COLO829 (cell line): ENCODE data around the gene STAG1.
"Not testable (repeated sequence)": the region's sequence is repeated elsewhere in the genome, so short reads cannot be mapped to it uniquely, and the experiment has no call there.

Experiments used
- DNase-seq: peaks from one replicate; pipeline ENCODE4 v3.0.0; 2012; ENCODE audit warnings: low spot score

The STAG1 gene

DNA sequence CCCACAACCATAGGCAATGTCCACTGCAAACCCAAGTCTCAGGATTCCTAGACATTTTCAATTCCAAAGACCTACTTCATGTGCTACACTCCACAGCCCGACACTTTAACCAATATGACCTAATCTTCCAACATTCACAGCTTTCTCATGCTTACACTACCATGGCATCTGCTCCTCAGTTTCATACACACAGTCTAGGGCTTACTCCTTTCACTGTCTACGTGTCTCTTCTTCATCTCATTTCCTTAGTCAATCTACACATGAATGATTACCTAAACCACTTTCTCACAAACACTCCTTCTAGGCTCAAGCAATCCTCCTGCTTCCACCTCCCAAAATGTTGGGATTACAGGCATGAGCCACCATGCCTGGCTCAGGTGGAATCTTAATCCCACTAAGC, 106.3 kb downstream of the STAG1 start:
- DNase-seq, result no peak

DNA sequence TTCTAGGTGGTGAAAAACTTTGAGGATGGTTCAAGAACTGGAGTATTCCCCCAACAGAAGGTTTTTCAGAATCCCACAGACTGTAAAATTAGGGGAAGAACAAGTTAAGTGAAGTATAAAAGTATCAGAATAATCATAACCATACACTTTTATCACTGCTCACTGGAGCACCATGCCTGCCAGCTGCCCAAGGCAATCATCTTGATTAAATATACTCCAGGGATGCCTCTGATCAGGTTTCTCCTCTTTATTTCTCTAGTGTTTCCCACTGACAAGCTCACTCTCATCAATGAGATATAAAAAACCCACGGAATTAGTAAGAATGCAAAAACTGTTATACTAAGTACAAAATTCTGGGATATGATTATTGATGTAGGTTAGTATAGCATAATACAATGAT, 108.0 kb downstream of the STAG1 start:
- no peak for DNase-seq

DNA sequence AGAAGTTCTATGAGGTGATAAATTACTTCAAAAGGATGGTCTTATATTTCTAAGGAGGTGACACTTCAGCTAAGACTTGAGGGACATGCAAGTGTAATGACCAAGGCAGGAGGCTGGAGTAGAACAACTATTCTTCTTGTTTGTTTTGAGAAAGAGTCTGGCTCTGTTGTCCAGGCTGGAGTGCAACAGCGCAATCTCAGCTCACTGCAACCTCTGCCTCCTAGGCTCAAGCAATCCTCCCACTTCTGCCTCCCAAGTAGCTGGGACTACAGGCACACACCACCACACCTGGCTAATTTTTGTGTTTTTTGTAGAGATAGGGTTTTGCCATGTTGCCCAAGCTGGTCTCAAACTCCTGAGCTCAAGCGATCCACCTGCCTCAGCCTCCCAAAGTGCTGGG, 108.8 kb downstream of the STAG1 start:
- not testable (repeated sequence) for DNase-seq

DNA sequence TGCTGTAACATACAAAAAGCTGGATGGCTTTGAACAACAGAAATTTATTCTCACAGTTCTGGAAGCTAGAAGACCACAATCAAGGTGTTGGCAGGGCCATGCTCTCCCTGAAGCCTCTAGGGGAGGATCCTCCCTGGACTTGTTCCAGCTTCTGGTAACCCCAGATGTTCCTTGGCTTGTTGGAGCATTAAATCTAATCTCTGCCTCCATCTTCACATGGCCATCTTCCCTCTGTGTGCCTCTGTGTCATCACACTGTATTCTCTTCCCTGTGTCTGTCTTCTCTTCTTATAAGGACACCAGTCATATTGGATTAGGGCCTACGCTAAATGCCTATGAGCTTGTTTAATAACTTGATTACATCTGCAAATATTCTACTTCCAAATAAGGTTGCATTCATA, 109.5 kb downstream of the STAG1 start:
- DNase-seq, result no peak

DNA sequence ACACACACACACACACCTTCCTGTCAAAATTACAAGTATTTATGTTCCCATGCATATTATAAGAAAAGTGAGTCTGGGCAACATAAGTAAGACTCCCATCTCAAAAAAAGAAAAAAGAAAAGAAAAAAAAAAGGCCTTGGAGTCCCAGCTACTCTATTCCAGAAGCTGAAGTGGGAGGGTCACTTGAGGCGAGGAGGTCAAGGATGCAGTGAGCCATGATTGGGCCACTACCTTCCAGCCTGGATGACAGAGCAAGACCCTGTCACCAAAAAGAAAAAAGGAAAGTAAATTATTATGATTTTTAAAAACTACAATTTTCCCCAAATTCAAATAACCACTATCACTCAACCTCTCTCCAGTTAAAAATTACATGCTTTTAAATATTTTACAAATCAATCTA, 113.1 kb downstream of the STAG1 start:
- no peak for DNase-seq

DNA sequence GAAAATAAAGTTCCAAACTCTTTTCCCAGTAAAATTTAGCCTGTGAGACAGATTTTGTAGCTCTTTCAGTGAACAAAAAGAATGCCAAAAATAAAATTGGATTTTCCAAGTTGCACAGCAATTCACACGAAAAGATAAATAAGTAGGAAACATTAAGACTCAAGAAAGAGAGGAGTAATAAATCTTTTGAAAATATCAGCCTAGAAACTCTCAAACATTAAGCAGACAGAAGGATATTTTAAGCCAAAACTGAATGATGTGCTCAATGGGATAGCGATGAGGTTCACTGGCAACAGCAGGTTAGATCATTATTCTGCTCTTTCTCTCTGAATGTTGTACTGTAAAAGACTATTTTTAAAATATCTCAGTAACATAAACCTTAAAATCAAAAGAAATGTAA, 115.0 kb downstream of the STAG1 start:
- no peak for DNase-seq

DNA sequence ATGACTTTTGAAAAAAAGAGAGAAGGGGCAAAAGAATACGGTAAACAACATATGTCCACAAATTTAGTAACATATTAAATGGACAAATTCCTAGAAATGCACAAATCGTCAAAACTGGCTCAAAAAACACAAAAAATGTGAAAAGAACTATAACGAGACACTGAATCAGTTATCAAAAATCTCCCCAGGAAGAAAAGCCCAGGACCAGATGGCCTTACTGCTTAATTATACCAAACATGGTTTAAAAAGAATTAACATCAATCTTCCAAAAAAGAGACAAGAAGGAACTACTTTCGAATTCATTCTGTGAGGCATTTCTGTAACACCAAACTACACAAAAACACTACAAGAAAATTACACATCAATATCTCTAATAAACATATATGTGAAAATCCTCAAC, 117.4 kb downstream of the STAG1 start:
- no peak for DNase-seq

DNA sequence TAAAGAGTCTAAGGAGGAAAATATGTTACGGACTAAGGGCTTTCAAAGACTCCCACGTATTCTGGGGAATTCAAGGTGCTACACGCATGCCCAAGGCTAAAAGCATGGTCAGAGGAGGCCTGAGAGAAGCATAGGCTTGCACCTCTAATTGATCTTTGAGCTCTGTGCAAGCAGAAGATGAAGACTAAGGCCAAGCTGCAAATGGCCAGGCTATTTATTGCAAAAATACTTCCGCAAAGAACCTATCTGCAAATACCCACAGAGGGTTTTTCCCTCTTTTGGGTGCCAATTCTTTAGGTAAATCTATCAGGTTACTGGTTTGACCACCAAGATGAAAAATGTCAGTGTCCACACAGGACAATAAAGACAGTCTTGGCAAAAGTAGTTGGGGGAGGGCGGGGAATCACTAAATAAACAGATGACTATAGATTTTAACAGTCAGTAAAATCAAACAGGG, 119.5 kb downstream of the STAG1 start:
- peak; percentile 35 for DNase-seq

DNA sequence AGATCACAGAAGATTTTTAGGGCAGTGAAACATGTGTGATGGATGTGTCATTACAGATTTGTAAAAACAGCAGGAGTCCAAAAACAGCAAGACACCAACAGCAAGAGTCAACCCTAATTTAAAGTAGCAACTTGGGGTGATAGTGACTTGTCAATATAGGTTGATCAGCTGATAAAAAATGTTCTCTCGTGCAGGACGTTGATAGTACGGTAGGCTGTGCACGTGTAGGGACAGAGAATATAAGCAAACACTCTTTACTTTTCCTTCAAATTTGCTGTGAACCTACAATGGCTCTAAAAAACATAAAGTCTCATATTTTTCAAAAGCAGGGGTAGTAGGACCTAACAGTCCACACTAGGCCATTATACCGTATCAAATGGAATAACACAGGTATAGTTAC, 120.8 kb downstream of the STAG1 start:
- no peak for DNase-seq

DNA sequence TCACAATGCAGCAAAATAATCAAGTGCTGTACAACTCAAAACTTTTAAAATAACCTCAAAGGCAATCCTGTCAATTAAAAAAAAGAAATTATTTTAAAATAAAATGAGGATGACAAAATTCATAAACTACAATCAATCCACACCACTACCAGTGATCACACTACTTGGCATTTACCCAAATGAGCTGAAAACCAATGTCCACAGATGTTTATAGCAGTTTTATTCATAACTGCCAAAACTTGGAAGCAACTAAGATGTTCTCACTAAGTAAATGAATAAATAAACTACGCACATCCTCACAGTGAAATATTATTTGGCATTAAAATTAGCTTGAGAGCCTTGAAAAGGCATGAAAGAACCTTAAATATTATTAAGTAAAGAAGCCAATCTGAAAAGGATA, 121.3 kb downstream of the STAG1 start:
- DNase-seq, result no peak

DNA sequence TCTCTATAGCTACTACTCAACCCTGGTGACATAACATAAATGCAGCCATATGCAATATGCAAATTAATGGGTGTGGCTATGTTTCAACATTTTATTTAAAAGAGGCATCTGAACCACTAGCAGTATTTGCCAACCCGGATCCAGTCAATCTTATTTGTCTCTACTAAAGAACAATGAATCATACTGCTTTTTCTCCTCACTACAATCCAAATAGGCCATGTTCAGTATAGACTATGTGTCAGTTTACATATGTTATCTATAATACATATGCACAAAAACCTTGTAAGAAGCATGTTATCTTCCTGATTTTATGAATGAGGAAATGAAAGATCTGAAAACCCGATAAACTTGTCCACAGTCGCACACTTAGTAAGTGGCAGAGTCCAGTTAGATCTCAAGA, 125.7 kb downstream of the STAG1 start:
- no peak for DNase-seq

DNA sequence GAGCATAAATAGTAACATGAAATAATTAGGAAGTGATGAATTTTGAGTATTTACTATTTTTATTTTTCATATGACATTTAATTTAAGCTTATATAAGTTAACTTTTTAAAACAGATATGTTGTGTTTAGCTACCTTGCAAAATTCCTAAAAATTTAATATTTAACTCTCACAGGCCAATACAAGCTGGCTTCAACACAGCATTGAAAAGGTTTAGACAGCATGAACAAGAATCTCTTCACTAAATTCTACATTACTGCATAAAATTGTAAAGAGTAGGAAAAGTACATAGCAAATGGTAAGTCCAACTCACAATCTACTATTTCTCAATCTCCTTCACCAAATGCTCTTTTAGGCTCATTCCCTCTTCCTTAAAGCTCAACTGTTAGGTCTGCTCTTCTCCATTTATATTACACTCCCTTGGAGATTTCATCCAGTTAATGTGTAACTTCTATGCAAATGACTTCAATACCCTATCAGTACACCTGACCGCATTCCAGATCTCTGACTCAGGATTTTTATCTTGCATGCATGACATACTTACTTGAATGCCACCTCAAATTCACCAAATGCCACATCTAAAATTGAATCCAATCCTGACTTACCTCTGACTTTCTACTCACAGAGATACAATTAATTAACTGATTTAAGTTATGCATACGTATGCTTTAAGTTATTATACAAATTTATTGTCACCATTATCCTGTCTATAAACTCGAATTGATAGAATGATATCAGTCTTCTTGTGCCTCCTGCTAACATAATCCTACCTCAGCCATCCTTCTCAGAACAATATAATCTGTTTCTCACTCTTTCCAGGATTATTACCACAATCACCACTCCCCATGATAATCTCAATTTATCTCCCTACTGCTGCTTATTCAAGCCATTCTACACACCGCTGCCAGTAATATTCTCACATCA, 127.0 kb downstream of the STAG1 start:
- DNase-seq, result no peak

DNA sequence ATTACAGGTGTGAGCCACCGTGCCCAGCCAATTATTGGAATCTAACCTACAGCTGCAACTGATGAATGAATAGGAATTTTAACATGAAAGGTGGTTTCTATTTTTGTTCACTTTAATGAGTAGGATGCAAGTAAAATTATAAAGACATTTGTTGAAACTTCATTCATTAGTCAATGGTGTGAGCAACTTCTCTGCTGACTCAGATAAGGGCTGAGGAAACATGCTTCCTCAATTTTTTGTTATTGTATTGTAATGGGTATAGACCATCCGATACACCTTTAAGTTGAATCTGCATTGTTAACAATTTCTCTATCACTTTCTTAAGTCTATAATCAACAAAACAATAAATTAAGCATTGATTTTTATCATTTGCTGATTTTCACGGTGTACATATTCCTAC, 127.8 kb downstream of the STAG1 start:
- no peak for DNase-seq

DNA sequence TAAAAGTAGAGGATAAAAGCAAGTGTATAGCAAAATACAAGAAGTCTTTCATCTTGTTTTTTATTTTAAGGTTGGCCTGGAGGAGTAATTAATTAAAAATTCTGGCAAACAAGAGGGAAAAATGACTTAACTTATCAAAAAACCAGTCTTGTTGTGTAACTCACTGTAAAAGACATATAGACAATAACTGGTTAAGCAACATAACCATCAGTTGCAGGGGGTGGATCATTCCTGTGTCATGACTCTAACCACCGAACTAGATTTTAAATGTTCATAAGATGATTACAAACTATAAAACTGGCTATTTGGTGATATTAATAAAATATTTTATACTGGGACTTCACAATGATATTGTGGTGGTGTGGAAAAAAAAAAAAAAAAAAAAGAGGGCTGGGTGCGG, 130.6 kb downstream of the STAG1 start:
- no peak for DNase-seq

DNA sequence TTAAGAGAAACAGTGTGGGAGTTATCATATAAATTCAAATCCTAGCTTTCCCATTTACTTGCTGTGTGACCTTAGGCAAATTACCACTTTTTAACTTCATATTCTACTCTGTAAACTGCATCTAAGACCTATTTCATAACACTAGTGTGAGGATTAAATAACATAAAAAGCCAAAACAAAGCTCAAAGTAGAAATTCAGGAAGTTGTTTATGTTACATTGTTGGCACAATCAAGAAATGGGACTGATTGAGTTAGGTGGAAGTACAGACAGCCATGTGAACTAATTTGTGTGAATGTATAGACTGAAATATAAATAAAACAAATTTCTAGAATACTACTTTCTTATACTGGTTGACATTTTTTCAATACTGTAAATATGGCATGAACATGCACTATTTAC, 131.7 kb downstream of the STAG1 start:
- no peak for DNase-seq

DNA sequence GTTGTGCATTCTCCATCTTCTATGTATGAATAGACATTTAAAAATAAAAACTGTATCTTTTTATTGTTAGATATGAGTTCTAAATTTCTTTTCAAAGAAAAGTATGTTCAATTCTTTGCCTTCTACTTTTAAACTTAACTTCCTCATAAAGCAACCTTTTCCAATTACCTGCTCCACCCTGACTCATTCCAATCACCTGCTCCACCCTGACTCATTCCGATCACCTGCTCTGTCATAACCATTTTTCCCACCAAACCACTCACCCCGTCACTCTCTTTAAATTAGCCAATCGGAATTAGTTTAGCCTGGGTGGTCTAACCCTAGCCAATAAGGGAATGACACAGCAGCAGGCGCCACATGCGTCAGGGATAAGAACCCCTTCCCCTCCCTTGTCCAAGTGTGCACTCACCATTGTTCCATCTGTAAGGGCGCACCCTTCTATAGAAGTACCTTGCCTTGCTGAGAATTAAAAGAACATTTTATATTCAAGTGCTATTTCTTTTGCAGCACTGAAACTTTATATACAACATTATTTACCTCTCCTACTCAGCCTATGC, 134.1 kb downstream of the STAG1 start:
- not testable (repeated sequence) for DNase-seq

DNA sequence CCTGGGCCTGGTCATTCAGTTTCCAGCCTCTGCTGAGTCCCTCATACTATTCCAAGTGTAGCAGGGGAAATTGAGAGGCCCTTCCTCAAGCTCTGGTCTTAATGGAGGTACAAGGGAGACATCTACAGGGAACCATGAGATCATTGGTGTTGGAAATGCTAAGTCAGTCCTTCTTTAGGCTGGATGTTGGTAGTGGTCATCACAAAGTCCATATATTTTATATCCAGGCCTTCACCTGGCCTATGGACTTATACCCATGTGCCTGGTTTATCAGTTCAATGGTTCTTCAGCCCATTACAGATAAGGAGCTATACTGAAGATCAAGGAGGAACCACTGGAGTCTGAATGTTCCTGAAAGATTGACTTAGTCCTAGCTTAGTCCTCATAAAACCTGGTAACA, 135.0 kb downstream of the STAG1 start:
- DNase-seq, result no peak

DNA sequence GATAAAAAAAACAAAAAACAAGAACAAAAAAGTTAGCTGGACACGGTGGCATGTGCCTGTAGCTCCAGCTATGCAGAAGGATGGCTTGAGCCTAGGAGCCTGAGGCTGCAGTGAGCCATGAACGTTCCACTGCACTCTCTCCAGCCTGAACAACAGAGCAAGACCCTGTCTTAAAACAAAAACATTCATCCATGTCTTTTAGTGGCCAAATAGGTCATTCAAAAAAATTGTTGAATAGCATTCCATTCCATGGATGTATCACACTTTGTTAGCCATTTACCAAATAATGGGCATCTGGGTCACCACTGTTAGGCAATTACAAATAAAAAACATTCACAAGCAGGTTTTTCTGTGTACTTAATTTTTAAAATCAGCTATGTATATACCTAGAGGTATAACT, 139.7 kb downstream of the STAG1 start:
- DNase-seq, result no peak

DNA sequence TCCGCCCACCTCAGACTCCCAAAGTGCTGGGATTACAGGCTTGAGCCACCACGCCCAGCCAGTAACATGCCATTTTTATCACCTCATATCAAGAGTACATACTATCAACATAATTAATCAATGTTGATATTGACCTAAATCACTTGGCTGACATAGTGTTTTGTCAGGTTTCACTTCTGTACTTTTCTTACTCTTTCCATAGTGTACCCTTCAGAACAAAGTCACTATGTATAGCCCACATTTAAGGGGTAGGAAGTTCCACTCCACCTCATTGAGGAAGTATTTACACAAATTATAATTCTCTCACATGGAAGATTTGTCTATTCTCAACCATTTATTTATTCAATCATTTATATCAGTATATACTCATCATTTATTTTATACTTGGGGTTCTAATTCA, 145.2 kb downstream of the STAG1 start:
- DNase-seq, result no peak

DNA sequence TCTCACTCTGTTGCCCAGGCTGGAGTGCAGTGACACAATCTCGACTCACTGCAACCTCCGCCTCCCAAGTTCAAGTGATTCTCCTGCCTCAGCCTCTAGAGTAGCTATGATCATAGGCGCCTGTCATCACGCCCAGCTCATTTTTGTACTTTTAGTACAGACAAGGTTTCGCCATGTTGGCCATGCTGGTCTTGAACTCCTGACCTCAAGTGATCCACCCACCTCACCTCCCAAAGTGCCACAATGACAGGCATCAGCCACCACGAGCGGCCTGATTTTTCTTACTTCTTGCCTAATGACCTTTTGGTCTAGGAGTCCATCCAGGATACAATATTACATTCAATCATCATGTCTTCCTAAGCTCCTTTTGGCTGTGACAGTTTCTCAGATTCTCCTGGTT, 146.0 kb downstream of the STAG1 start:
- DNase-seq, result not testable (repeated sequence)

DNA sequence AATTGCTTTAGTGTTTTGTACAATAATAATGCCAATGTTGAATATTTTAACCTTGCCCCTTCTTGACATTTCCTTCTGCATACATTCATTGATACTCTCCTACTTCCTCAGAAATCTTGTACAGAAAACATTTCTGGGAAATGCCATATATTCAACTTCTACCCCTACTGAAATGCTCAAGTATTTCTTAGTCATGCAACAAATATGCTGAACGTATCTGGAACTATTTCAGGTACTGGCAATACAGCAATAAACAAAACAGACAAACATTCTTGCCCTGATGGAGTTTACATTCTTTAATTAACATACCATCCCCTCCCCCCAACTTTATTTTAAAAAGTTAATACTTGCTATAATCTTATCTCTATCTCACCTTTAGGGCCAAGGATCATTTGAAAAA, 147.2 kb downstream of the STAG1 start:
- DNase-seq, result no peak

DNA sequence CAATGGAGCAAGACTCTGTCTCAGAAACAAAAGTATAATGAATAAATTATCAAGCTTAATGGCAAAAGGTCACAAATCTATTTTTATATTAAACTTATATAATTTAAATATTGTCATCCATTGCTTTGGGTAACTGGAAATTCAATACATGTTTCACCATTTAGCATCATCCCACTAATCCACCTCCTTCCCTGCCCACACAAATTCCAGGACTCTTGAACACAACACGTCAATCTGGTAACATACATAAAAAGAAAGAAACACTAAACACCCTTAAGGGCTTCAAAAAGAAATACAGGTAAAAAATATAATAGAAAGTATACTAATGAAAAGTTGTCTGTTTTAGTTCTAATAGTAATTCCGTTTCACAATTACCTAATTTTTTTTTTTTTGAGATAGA, 149.4 kb downstream of the STAG1 start:
- DNase-seq, result no peak

DNA sequence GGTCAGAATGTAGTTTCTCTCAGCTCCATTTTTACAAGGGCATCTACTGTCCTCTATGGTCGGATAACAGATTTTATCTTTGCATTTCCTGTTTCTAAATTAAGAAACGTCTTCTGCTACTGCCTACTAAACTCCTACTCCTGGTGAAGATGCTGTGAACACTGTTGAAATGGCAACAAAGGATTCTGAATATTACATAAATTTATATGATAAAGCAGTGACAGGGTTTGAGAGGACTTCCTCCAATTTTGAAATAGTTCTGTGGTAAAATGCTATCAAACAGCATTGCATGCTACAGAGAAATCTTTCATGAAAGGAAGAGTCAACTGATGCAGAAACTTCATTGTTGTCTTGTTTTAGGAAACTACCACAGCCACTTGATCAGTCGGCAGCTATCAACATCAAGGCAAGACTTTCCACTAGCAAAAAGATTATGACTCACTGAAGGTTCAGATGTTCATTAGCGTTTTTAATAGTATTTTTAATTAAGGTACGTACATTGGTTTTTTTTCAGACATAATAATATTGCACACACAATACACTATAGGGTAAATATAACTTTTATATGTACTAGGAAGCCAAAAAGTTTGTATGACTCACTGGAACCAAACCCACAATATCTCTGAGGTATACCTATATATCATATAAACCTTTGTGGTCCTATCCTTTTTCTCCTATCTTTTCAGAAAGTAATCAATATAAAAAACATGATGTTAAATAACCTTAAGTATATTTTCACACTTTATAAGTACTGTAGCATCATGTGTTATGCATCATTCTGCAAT, 156.1 kb downstream of the STAG1 start:
- peak; percentile 14 for DNase-seq
